Germinal center (tissue), 1 donor: ENCODE results near the gene SLC25A3.
A peak's percentile ranks its signal among the peaks of the same experiment; 100 is the strongest.
"Not testable (repeated sequence)": the region's sequence is repeated elsewhere in the genome, so short reads cannot be mapped to it uniquely, and the experiment has no call there.

Experiments used
- DNase-seq: peaks from one replicate; pipeline ENCODE4 v3.0.0; 2012; ENCODE audit warnings: mixed read lengths, low spot score

SLC25A3 gene

GRCh38 chr12:98593351-98594049 lies at the start of gene SLC25A3:
TSS of gene SLC25A3 (plus strand) at chr12:98593686. CDS start at chr12:98593979, 293 bp downstream.
- DNase-seq, result peak; percentile 97

- DNase-seq, result no peak
Measured at GRCh38 chr12:98543701-98544100, 49.8 kb upstream of the SLC25A3 start.

GRCh38 chr12:98544751-98545150 lies 48.7 kb upstream of the SLC25A3 start:
- no peak for DNase-seq

- DNase-seq, result no peak
Measured at GRCh38 chr12:98549371-98550110, 43.9 kb upstream of the SLC25A3 start.

- DNase-seq, result no peak
Measured at GRCh38 chr12:98551787-98552186, 41.7 kb upstream of the SLC25A3 start.

- not testable (repeated sequence) for DNase-seq
Measured at GRCh38 chr12:98558097-98558496, 35.4 kb upstream of the SLC25A3 start.

- no peak for DNase-seq
Measured at GRCh38 chr12:98559666-98560065, 33.8 kb upstream of the SLC25A3 start.

- no peak for DNase-seq
Measured at GRCh38 chr12:98561846-98562245, 31.6 kb upstream of the SLC25A3 start.

GRCh38 chr12:98572010-98572409 lies 21.5 kb upstream of the SLC25A3 start:
- DNase-seq, result peak; percentile 11

GRCh38 chr12:98574110-98574509 lies 19.4 kb upstream of the SLC25A3 start:
- DNase-seq, result no peak

GRCh38 chr12:98575013-98575412 lies 18.5 kb upstream of the SLC25A3 start:
- no peak for DNase-seq

GRCh38 chr12:98576795-98577194 lies 16.7 kb upstream of the SLC25A3 start:
- not testable (repeated sequence) for DNase-seq

- no peak for DNase-seq
Measured at GRCh38 chr12:98578392-98578791, 15.1 kb upstream of the SLC25A3 start.

- DNase-seq, result no peak
Measured at GRCh38 chr12:98578821-98579220, 14.7 kb upstream of the SLC25A3 start.

GRCh38 chr12:98579347-98579746 lies 14.1 kb upstream of the SLC25A3 start:
- no peak for DNase-seq

GRCh38 chr12:98579835-98580234 lies 13.7 kb upstream of the SLC25A3 start:
- no peak for DNase-seq

- no peak for DNase-seq
Measured at GRCh38 chr12:98580695-98581094, 12.8 kb upstream of the SLC25A3 start.

GRCh38 chr12:98581101-98581500 lies 12.4 kb upstream of the SLC25A3 start:
- no peak for DNase-seq

GRCh38 chr12:98582093-98582492 lies 11.4 kb upstream of the SLC25A3 start:
- no peak for DNase-seq

- no peak for DNase-seq
Measured at GRCh38 chr12:98587084-98587483, 6.4 kb upstream of the SLC25A3 start.

- no peak for DNase-seq
Measured at GRCh38 chr12:98591209-98591608, 2.3 kb upstream of the SLC25A3 start.

- no peak for DNase-seq
Measured at GRCh38 chr12:98592825-98593322, 612 bp upstream of the SLC25A3 start.
